Duodenal mucosa (tissue), 2 donors: ENCODE measurements around the gene SEC14L3.
"Not testable (repeated sequence)": the region's sequence is repeated elsewhere in the genome, so short reads cannot be mapped to it uniquely, and the experiment has no call there.

Experiments used
- H3K27ac ChIP-seq: one replicate; pipeline ENCODE4 v1.7.0; 2013; ENCODE audit warnings: low read depth, low read length
- H3K27me3 ChIP-seq, 2 donors: one replicate each; pipeline ENCODE4 v1.7.0; 2013; ENCODE audit warnings: low read length in 2 of 2, control low read depth in 1 of 2; ENCODE audit not compliant: insufficient read depth in 2 of 2, control insufficient read depth in 1 of 2
- H3K36me3 ChIP-seq, 2 donors: one replicate each; pipeline ENCODE4 v1.7.0; 2013; ENCODE audit warnings: low read length in 2 of 2, control low read depth in 1 of 2; ENCODE audit not compliant: insufficient read depth in 2 of 2, control insufficient read depth in 1 of 2
- H3K4me1 ChIP-seq, 2 donors: one replicate each; pipeline ENCODE4 v1.7.0; 2013; ENCODE audit warnings: low read length in 2 of 2, control low read depth in 1 of 2; ENCODE audit not compliant: insufficient read depth in 2 of 2, control insufficient read depth in 1 of 2
- H3K4me3 ChIP-seq, 2 donors: one replicate each; pipeline ENCODE4 v1.7.0; 2013; ENCODE audit warnings: low read length in 2 of 2, low read depth in 1 of 2
- H3K9ac ChIP-seq, 2 donors: one replicate each; pipeline ENCODE4 v1.7.0; 2013; ENCODE audit warnings: low read length in 2 of 2, low read depth in 1 of 2
- H3K9me3 ChIP-seq, 2 donors: one replicate each; pipeline ENCODE4 v1.7.0; 2013; ENCODE audit warnings: low read length in 2 of 2, control low read depth in 1 of 2; ENCODE audit not compliant: control insufficient read depth in 1 of 2

Gene SEC14L3

DNA sequence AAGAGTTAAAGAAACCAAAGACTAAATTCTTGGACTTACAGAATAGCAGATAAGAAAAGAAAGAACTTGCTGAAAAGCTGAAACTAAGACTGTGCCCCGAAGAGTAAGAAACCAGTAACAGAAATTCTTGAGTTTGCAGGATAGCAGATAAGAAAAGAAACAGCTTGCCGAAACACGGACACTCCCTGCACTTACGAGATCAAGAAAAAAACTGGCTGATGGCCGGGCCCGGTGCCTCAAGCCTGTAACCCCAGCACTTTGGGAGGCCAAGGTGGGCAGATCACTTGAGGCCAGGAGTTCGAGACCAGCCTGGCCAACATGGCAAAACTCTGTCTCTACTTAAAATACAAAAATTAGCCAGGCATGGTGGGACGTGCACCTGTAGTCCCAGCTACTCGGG, 20.3 kb downstream of the SEC14L3 start:
- not testable (repeated sequence) for H3K36me3 ChIP-seq, H3K9me3 ChIP-seq, H3K27me3 ChIP-seq, H3K4me3 ChIP-seq, H3K27ac ChIP-seq, H3K4me1 ChIP-seq, H3K9ac ChIP-seq

DNA sequence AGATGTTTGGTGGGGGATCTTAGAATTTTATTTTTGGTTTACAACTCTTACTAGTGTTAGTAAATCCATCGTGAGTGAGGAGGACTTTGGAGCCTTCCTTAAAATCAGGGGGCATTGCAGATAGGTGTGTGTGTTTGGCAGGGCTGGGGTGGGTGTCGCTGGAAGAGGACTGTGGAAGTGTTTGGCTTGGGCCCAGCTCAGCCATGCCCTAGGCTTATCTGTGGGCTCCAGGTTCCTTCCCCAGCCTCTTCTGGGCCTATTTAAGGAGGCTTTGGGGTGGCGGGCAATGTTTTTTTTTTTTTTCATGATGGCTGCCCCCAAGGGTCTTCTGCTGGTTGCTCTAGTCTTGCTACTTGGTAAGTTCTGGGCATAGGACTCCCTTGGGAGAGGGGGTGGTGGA, 24.2 kb downstream of the SEC14L3 start:
- peaks cover 5 to 6% of the 10 kb centered on the region in 2 donors for H3K27me3 ChIP-seq
- no peak overlapping the region for H3K27ac ChIP-seq
- no peaks in the 10 kb centered on the region for H3K9me3 ChIP-seq
- no peaks in the 10 kb centered on the region for H3K36me3 ChIP-seq
- H3K4me3 ChIP-seq = no peak overlapping the region
- no peak overlapping the region for H3K9ac ChIP-seq
- peaks cover 0 to 4% of the 10 kb centered on the region in 2 donors for H3K4me1 ChIP-seq

DNA sequence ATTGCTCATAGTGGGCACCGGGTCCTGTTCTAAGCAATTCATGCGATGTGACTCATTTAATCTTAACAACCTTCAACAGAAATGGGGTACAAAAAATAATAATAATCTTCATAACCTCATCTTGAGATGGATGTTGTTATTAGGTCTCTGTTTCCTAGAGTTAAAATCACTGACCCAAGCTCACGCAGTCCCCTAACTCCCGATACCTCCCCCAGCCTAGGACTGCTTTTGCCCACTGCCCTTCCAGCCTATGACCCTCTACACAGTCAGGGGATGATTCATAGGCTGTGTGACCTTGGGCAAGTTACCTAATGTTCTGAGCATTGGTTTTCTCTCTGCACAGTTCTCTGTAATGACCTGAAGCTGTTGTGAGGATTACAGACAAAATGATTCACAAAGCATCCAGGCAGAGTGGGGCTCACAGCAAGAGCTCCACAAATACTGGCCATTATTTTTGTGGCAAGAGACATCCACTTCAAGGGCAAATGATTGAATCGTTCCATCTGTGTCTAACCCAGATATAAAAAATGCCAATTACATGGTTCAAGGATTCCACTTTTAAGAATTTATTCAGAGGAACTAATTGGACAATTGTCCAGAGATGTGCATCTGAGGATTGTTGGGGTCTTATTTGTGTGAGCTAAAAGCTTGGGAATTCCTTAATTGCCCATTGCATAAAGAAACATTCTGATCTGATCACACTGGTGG, 26.2 kb downstream of the SEC14L3 start:
- H3K4me3 ChIP-seq = no peak overlapping the region
- no peak overlapping the region for H3K9ac ChIP-seq
- H3K27me3 ChIP-seq = peaks cover 5 to 6% of the 10 kb centered on the region in 2 donors
- no peak overlapping the region for H3K27ac ChIP-seq
- H3K9me3 ChIP-seq = no peaks in the 10 kb centered on the region
- no peaks in the 10 kb centered on the region for H3K36me3 ChIP-seq
- peaks cover 0 to 4% of the 10 kb centered on the region in 2 donors for H3K4me1 ChIP-seq

DNA sequence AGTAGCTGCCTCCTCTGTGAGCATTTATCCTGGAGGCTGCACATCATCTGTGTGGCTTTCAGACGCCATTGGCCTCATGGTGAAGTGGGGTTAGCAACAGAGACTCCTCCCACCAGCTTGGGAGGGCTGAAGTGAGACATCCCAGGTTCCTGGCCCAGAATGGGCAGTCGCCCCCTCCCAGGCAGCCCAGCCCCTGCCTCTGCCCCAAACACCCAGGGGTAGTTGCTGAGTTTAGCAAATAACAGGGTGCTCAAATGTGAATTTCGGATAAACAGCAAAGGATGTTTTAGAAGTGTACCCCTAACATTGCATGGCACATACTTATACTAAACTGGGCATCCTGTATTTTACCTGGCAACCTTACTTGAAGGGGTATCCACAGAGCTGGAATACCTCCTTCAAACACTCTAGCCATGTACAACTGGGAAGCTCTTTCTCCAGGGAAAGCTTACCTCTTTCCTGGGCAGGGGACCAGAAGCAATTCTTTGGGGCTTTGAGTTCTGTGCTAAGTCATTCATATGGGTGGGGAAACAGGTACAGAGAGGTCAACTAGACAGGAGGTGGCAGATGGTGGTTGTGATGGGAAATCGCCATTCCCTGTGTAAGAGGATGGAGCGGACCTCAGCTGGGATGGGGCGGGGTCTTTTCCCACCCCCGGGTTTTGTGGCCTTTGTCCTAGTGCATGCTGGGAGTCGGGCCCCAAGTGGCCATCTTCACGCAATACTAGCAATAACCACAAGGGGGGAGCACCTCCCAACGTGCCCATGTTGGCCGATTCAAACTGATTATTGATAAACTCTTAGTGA, 27.0 kb downstream of the SEC14L3 start:
- H3K27ac ChIP-seq = no peak overlapping the region
- H3K36me3 ChIP-seq = no peaks in the 10 kb centered on the region
- H3K27me3 ChIP-seq = peaks cover 5 to 6% of the 10 kb centered on the region in 2 donors
- peaks cover 0 to 4% of the 10 kb centered on the region in 2 donors for H3K4me1 ChIP-seq
- no peaks in the 10 kb centered on the region for H3K9me3 ChIP-seq
- H3K4me3 ChIP-seq = no peak overlapping the region
- no peak overlapping the region for H3K9ac ChIP-seq

DNA sequence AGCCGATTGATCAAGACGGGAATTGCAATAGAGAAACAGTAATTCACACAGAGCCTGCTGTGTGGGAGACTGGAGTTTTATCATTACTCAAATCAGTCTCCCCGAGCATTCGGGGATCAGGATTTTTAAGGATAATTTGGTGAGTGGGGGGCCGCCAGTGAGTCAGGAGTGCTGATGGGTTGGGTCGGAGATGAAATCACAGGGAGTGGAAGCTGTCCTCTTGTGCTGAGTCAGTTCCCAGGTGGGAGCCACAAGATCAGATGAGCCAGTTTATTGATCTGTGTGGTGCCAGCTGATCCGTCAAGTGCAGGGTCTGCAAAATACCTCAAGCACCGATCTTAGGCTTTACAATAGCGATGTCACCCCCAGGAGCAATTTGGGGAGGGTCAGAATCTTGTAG, 30.7 kb downstream of the SEC14L3 start:
- Histone ChIP-seq H3K4me3 (no peak overlapping the region), H3K4me1 (peaks cover 7 to 13% of the 10 kb centered on the region in 2 donors), H3K27ac (no peak overlapping the region), H3K9ac (no peak overlapping the region), H3K27me3 (peaks cover 3 to 5% of the 10 kb centered on the region in 2 donors), H3K9me3 (no peaks in the 10 kb centered on the region), H3K36me3 (no peaks in the 10 kb centered on the region)

DNA sequence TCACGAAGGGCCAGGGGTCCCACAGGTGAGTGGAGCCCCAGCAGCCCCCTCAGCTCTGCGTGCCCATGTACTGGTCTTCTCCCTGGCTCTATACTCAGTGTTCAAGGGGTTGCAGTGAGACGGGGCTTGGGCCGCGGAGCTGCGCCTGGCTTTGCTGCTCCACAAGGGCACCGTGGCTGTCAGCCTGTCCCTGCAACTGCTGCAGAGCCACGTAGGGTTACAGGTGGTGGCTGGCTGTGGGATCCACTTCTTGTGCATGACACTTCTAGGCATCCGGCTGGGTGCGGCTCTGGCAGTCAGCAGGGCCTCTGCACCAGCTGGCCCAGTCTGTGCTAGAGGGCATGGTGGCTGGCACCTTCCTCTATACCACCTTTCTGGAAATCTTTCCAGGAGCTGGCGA, 32.0 kb downstream of the SEC14L3 start:
- Histone ChIP-seq H3K9ac (no peak overlapping the region), H3K9me3 (no peaks in the 10 kb centered on the region), H3K4me1 (peaks cover 7 to 9% of the 10 kb centered on the region in 2 donors), H3K4me3 (no peak overlapping the region), H3K27ac (no peak overlapping the region), H3K27me3 (no peaks in the 10 kb centered on the region), H3K36me3 (no peaks in the 10 kb centered on the region)

DNA sequence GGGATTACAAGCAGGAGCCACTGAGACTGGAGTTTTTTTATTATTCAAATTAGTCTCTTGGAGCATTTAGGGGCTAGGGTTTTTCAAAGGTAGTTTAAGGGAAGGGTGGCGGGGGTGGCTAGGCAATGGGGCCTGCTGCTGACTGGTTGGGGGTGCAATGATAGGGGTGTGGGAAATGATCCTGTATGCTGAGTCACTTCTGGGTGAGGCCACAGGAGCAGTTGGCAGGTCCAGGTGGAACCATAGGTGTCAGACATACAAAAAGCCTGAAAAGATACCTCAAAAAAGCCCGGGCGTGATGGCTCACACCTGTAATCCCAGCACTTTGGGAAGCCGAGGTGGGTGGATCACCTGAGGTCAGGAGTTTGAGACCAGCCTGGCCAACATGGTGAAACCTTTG, 32.6 kb downstream of the SEC14L3 start:
- no peaks in the 10 kb centered on the region for H3K36me3 ChIP-seq
- peaks cover 7 to 9% of the 10 kb centered on the region in 2 donors for H3K4me1 ChIP-seq
- no peak overlapping the region for H3K27ac ChIP-seq
- no peak overlapping the region for H3K4me3 ChIP-seq
- H3K9ac ChIP-seq = no peak overlapping the region
- no peaks in the 10 kb centered on the region for H3K9me3 ChIP-seq
- no peaks in the 10 kb centered on the region for H3K27me3 ChIP-seq

DNA sequence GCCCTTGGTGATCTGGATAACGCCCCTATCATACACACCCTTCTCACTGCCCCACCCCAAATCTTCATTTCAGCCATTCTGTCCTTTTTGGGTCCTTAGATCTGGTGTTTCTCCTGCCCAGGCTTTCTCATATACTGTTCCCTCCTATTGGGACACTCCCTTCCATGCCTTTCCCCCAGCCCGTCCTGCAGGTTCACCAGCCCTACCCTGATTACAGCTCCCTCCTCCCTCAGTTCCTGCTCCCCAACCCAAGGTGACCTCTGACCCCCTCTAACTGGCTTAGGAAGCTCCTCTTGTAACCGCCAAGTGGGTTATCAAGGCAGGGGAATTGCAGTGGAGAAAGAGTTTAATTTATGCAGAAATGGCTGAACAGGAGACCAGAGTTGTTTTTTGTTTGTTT, 33.3 kb downstream of the SEC14L3 start:
- Histone ChIP-seq H3K9me3 (no peaks in the 10 kb centered on the region), H3K4me1 (peaks cover 7 to 9% of the 10 kb centered on the region in 2 donors), H3K36me3 (no peaks in the 10 kb centered on the region), H3K9ac (no peak overlapping the region), H3K4me3 (no peak overlapping the region), H3K27me3 (no peaks in the 10 kb centered on the region), H3K27ac (no peak overlapping the region)

DNA sequence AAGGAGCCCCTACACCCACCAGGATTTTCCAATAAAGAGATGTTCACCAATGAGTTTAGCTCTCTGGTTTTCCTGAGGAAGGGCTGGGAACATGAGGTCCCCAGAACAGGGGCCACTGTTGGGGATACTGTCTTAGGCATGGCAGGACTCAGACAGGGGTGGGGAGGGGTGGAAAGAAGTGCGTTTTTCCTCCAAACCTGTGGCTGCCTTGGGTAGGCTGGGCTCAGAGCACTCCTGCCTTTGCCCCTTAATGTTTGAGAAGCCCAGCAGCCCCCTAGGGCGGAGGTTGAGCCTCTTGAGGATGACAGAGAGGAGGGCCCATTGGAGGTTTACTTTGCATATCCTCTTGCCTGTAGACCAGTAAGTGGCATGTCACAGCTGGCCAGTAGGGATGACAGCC, 35.6 kb downstream of the SEC14L3 start:
- H3K27ac ChIP-seq = no peak overlapping the region
- no peaks in the 10 kb centered on the region for H3K36me3 ChIP-seq
- no peak overlapping the region for H3K9ac ChIP-seq
- H3K4me3 ChIP-seq = peak overlapping the region in 1 of 2 donors; percentile 1
- H3K27me3 ChIP-seq = no peaks in the 10 kb centered on the region
- peaks cover 9 to 11% of the 10 kb centered on the region in 2 donors for H3K4me1 ChIP-seq
- H3K9me3 ChIP-seq = no peaks in the 10 kb centered on the region

DNA sequence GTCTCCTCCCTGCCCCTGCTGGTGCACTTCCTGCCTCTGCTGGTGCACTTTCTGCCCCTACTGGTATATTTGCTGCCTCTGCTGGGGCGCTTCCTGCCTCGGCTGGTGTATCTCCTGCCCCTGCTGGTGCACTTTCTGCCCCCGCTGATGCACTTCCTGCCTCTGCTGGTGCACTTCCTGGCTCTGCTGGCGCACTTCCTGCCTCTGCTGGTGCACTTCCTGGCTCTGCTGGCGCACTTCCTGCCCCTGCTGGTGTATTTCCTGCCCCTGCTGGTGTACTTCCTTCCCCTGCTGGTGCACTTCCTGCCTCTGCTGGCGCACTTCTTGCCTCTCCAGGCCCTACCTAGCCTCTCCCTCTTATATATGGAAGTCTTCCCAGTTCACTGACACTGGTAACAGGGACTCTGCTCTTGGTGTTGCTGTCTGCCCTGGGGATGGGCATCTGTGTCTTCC, 36.1 kb downstream of the SEC14L3 start:
- Histone ChIP-seq H3K36me3 (no peaks in the 10 kb centered on the region), H3K9ac (no peak overlapping the region), H3K27ac (no peak overlapping the region), H3K4me1 (peaks cover 9 to 11% of the 10 kb centered on the region in 2 donors), H3K4me3 (peak overlapping the region in 1 of 2 donors; percentile 45), H3K9me3 (no peaks in the 10 kb centered on the region), H3K27me3 (no peaks in the 10 kb centered on the region)
